Lower leg skin (tissue), 4 donors: ENCODE data around the gene HSPB6. TPM values are rescaled to one million over a fixed set of nuclear protein-coding genes. Genes with fewer than 3 reads are reported as not detected.

Source experiments
- DNase-seq, 2 donors: peaks; one replicate each; pipeline ENCODE4 v3.0.0-alpha.2; 2019; ENCODE audit warnings: low spot score in 2 of 2
- H3K4me3 ChIP-seq: fragments of 200-600 bp; sonication (generic); 2 replicates; pipeline ENCODE4 v1.5.1; 2017; ENCODE audit warnings: mild to moderate bottlenecking, low read depth; ENCODE audit not compliant: poor library complexity, severe bottlenecking
- POLR2A ChIP-seq, 2 donors: fragments of 450-650 bp; IDR thresholded peaks; one replicate each; pipeline ENCODE4 v1.6.1; 2016 to 2017; ENCODE audit warnings: antibody characterized with exemption in 2 of 2, mild to moderate bottlenecking in 1 of 2, moderate library complexity in 1 of 2
- WGBS, 2 donors: methylation state at CpG; one replicate each; pipeline ENCODE4 v1.1.5; 2018; 5-methylcytosine and 5-hydroxymethylcytosine counted together
- intact Hi-C: fragments of 100-400 bp; cut with DNase I; formaldehyde crosslinking; loops from one replicate; pipeline ENCODE4 v1.15.0; 2023; ENCODE audit warnings: low total_unique reads
- total RNA-seq, 4 donors: library from RNA; depleted of rRNA; stranded (reverse); fragments of >200 nt; gene quantifications; one replicate each; pipeline ENCODE4 v1.1.0, GENCODE V29; 2016
- TF ChIP-seq, protein P1 (sequence below), 3 donors: fragments of 450-650 bp; IDR thresholded peaks; one replicate each; pipeline ENCODE4 v1.5.1; 2016; ENCODE audit warnings: antibody characterized with exemption in 3 of 3, mild to moderate bottlenecking in 3 of 3, moderate library complexity in 2 of 3

HSPB6 gene
- total RNA-seq, 4 donors from 2014 or later, result 2.5 to 9.4 (median 3.9) TPM

DNA sequence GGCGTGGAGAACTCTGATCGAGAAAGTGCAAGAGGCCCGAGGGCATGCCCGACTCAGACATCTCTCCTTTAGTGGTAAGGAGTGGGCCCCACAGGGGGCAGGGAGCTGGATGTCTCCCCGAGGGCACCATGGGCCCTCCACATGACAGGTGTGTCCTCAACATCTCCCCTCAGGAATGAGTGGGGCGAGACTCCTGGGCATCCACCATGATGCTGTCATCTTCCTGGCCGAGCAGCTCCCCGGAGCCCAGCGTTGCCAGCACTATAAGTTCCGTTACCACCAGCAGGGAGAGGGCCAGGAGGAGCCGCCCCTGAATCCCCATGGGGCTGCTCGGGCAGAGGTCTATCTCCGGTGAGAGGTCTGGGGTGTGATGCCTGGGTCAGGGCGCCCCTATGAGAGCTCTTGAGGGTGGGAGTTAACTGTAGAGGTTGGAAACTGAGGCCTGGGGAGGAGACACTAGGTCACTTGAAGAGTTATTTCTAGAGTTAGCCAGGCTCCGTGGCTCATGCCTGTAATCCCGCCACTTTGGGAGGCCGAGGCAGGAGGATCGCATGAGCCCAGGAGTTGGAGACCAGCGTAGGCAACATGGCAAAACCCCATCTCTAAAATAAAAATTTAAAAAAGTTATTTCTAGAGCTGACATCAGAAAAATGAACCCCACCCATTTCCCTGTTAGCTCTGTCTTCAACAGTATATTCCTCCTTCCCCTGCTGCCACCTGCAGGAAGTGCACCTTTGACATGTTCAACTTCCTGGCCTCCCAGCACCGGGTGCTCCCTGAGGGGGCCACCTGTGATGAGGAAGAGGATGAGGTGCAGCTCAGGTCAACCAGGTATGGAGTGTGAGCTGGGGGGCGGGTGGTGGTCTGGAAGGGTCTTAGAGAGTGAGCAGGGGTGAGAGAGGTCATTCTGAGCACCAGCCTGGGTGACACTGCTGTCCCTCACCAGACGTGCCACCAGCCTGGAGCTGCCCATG, 19.6 kb downstream of the HSPB6 start:
- TF ChIP-seq POLR2A (IDR thresholded peaks at IDR 0.05), result no peak
- TF ChIP-seq, protein P1, sequence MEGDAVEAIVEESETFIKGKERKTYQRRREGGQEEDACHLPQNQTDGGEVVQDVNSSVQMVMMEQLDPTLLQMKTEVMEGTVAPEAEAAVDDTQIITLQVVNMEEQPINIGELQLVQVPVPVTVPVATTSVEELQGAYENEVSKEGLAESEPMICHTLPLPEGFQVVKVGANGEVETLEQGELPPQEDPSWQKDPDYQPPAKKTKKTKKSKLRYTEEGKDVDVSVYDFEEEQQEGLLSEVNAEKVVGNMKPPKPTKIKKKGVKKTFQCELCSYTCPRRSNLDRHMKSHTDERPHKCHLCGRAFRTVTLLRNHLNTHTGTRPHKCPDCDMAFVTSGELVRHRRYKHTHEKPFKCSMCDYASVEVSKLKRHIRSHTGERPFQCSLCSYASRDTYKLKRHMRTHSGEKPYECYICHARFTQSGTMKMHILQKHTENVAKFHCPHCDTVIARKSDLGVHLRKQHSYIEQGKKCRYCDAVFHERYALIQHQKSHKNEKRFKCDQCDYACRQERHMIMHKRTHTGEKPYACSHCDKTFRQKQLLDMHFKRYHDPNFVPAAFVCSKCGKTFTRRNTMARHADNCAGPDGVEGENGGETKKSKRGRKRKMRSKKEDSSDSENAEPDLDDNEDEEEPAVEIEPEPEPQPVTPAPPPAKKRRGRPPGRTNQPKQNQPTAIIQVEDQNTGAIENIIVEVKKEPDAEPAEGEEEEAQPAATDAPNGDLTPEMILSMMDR (IDR thresholded peaks at IDR 0.05), result no peak
- 84 to 85% methylated on average over 22 of the region's 22 CpGs for WGBS, 2 donors
- no peak overlapping the region for H3K4me3 ChIP-seq
- DNase-seq, result no peak
- intact Hi-C loops, result no loop called here

- 83 to 84% methylated on average over 5 of the region's 5 CpGs for WGBS, 2 donors
- no peak overlapping the region for H3K4me3 ChIP-seq
- TF ChIP-seq, protein P1 (IDR thresholded peaks at IDR 0.05), result no peak
- TF ChIP-seq POLR2A (IDR thresholded peaks at IDR 0.05), result no peak
- intact Hi-C loops, result no loop called here
- no peak for DNase-seq
These were observed 21.9 kb downstream of the HSPB6 start for GRCh38 chr19:35734889-35735288.

DNA sequence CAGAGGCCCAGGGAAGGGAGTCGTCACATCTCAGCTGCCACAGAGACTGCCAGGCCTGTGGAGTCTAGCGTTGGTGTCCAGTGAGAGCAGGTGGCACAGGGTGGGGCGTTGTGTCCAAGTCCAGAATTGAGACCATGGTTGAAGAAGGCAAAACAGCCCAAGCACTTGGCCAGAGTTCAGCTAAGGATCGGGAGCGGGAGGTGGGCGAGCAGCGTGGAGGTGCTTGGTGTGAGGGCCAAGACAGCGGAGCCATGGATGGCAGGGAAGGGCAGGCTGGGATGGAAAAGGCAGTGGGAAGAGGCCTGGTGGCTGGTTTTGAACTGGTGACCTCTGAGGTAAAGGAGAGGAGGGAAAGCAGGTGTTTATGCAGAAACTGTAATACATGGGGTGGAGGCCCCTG, 22.6 kb downstream of the HSPB6 start:
- WGBS, 2 donors, result 93% methylated on average over 8 of the region's 8 CpGs
- intact Hi-C loops, result no loop called here
- TF ChIP-seq, protein P1 (IDR thresholded peaks at IDR 0.05), result no peak
- TF ChIP-seq POLR2A (IDR thresholded peaks at IDR 0.05), result no peak
- no peak overlapping the region for H3K4me3 ChIP-seq
- no peak for DNase-seq

- H3K4me3 ChIP-seq, result no peak overlapping the region
- DNase-seq, result no peak
- 86 to 91% methylated on average over 33 of the region's 35 CpGs for WGBS, 2 donors
- TF ChIP-seq POLR2A (IDR thresholded peaks at IDR 0.05), result no peak
- TF ChIP-seq, protein P1 (IDR thresholded peaks at IDR 0.05), result no peak
- intact Hi-C loops, result no loop called here
These were observed 23.4 kb downstream of the HSPB6 start for GRCh38 chr19:35733180-35734125.

- no peak for DNase-seq
- intact Hi-C loops, result no loop called here
- TF ChIP-seq, protein P1 (IDR thresholded peaks at IDR 0.05), result no peak
- TF ChIP-seq POLR2A (IDR thresholded peaks at IDR 0.05), result no peak
- H3K4me3 ChIP-seq, result no peak overlapping the region
- 93 to 95% methylated on average over 11 to 25 of the region's 25 CpGs for WGBS, 2 donors
These were observed 24.2 kb downstream of the HSPB6 start for GRCh38 chr19:35732540-35733179.
